CD4-positive, CD25-positive, alpha-beta regulatory T cell (primary cell): ENCODE results near the gene RNF14. TPM values are rescaled to one million over a fixed set of nuclear protein-coding genes. Genes with fewer than 3 reads are reported as not detected.
"Not testable (repeated sequence)": the region's sequence is repeated elsewhere in the genome, so short reads cannot be mapped to it uniquely, and the experiment has no call there.

Source experiments
- ATAC-seq, 2 donors: fragments of 150-1000 bp; cut with Tn5 transposase; one replicate each; pipeline ENCODE4 v1.10.0; 2021; ENCODE audit warnings: low read depth in 2 of 2, moderate number of reproducible peaks in 2 of 2, moderate library complexity in 1 of 2
- DNase-seq, 3 donors: peaks; one replicate each; pipeline versions ENCODE4 v3.0.0 to v3.0.0-alpha.2; 2012 to 2022; ENCODE audit warnings: mixed read lengths in 1 of 3
- H3K27ac ChIP-seq: one replicate; pipeline ENCODE4 v1.7.0; 2013; ENCODE audit warnings: mild to moderate bottlenecking, low read length; ENCODE audit not compliant: insufficient read depth, poor library complexity, severe bottlenecking
- H3K27me3 ChIP-seq: one replicate; pipeline ENCODE4 v1.7.0; 2013; ENCODE audit warnings: low read length; ENCODE audit not compliant: control insufficient read depth, insufficient read depth
- H3K36me3 ChIP-seq: one replicate; pipeline ENCODE4 v1.7.0; 2013; ENCODE audit warnings: mild to moderate bottlenecking, low read length, moderate library complexity; ENCODE audit not compliant: control insufficient read depth, insufficient read depth
- H3K4me1 ChIP-seq: 2 replicates; pipeline ENCODE4 v1.7.0; 2013; ENCODE audit warnings: mild to moderate bottlenecking, low read length; ENCODE audit not compliant: insufficient read depth, control insufficient read depth, poor library complexity, severe bottlenecking
- H3K4me3 ChIP-seq: one replicate; pipeline ENCODE4 v1.7.0; 2013; ENCODE audit warnings: low read depth, mild to moderate bottlenecking, low read length, moderate library complexity
- H3K9me3 ChIP-seq, 2 experiments: 1 replicate in 1 of 2; 2 replicates in 1 of 2; pipeline ENCODE4 v1.7.0; 2013; ENCODE audit warnings: low read length in 2 of 2, mild to moderate bottlenecking in 1 of 2, moderate library complexity in 1 of 2; ENCODE audit not compliant: control insufficient read depth in 2 of 2
- H3K27ac Mint-ChIP-seq, 3 donors: one replicate each; pipeline ENCODE4 v1.8.0; 2020 to 2022; ENCODE audit warnings: mild to moderate bottlenecking in 3 of 3, mixed read lengths in 3 of 3, moderate library complexity in 2 of 3
- H3K27me3 Mint-ChIP-seq: one replicate; pipeline ENCODE4 v1.8.0; 2022; ENCODE audit warnings: mild to moderate bottlenecking, mixed read lengths
- H3K36me3 Mint-ChIP-seq: one replicate; pipeline ENCODE4 v1.8.0; 2020; ENCODE audit warnings: mixed read lengths
- H3K4me1 Mint-ChIP-seq, 4 donors: one replicate each; pipeline ENCODE4 v1.8.0; 2020 to 2022; ENCODE audit warnings: mixed read lengths in 4 of 4, mild to moderate bottlenecking in 1 of 4
- H3K4me3 Mint-ChIP-seq, 4 donors: one replicate each; pipeline ENCODE4 v1.8.0; 2020 to 2022; ENCODE audit warnings: mild to moderate bottlenecking in 4 of 4, mixed read lengths in 4 of 4, moderate library complexity in 3 of 4
- H3K9me3 Mint-ChIP-seq, 7 donors: one replicate each; pipeline ENCODE4 v1.8.0; 2020 to 2022; ENCODE audit warnings: mixed read lengths in 7 of 7, mild to moderate bottlenecking in 3 of 7, moderate library complexity in 2 of 7
- polyA plus RNA-seq, 4 donors: library from polyadenylated mRNA; unstranded; fragments of 300-500 nt; fragmentation: Illumina TruSeq; gene quantifications; one replicate each; pipeline ENCODE4 v1.2.3, GENCODE V29; 2021
- total RNA-seq: library from RNA; stranded (reverse); gene quantifications from one replicate; pipeline ENCODE4 v1.2.3, GENCODE V29; 2022

The RNF14 gene
- total and polyA plus RNA-seq, 5 donors from 2014 or later = 24.4 to 56.8 (median 46.3) TPM

- ATAC-seq (peak; percentile 100), DNase-seq (peak; percentile 77 to 94 (median 83))
- peak overlapping the region; percentile 90 for H3K4me3 ChIP-seq
- peak overlapping the region; percentile 95 to 99 (median 98) for H3K27ac Mint-ChIP-seq
- H3K9me3 ChIP-seq = no peaks in the 10 kb centered on the region
- no peaks in the 10 kb centered on the region for H3K36me3 Mint-ChIP-seq
- no peaks in the 10 kb centered on the region for H3K9me3 Mint-ChIP-seq
- H3K4me1 Mint-ChIP-seq = peaks cover 4 to 20% (median 14%) of the 10 kb centered on the region in 4 donors
- no peaks in the 10 kb centered on the region for H3K27me3 ChIP-seq
- peak overlapping the region; percentile 80 to 95 (median 89) for H3K4me3 Mint-ChIP-seq
- peaks cover 12% of the 10 kb centered on the region for H3K4me1 ChIP-seq
- H3K27ac ChIP-seq = peak overlapping the region; percentile 88
- no peaks in the 10 kb centered on the region for H3K36me3 ChIP-seq
- no peaks in the 10 kb centered on the region for H3K27me3 Mint-ChIP-seq
These were observed 55.9 kb downstream of the RNF14 start for GRCh38 chr5:142024771-142025304.

DNA sequence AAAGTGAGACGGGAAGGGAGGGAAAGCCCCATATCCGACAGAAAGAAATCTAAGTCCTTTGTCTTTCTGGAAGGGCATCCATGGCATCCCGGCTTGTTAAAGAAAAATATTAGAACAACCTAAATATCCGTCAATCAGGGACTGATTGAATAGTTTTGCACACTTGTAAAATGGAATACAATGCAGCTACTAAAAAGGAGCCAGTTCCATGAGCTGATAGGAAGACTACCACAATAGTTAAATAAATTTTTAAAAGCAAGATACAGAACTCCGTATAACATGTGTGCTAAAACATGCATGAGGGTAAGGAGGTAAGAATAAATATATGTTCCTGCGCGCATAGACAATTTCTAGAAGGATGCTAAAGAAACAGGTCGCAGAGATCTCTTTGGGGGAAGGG, 56.7 kb downstream of the RNF14 start:
- ATAC-seq = no peak
- no peaks in the 10 kb centered on the region for H3K9me3 ChIP-seq
- H3K9me3 Mint-ChIP-seq = no peaks in the 10 kb centered on the region

GRCh38 chr5:142032150-142032549, 63.2 kb downstream of the RNF14 start:
- H3K4me3 ChIP-seq = no peak overlapping the region
- H3K27me3 ChIP-seq = no peaks in the 10 kb centered on the region
- no peaks in the 10 kb centered on the region for H3K36me3 Mint-ChIP-seq
- no peak overlapping the region for H3K27ac Mint-ChIP-seq
- DNase-seq (no peak), ATAC-seq (no peak)
- no peaks in the 10 kb centered on the region for H3K36me3 ChIP-seq
- H3K4me1 ChIP-seq = peaks cover 17% of the 10 kb centered on the region
- H3K4me1 Mint-ChIP-seq = peaks cover 12 to 28% (median 19%) of the 10 kb centered on the region in 4 donors
- no peaks in the 10 kb centered on the region for H3K9me3 ChIP-seq
- no peak overlapping the region for H3K27ac ChIP-seq
- no peak overlapping the region for H3K4me3 Mint-ChIP-seq
- no peaks in the 10 kb centered on the region for H3K9me3 Mint-ChIP-seq
- H3K27me3 Mint-ChIP-seq = no peaks in the 10 kb centered on the region

More for the DNA sequence above, 56.7 kb downstream of the RNF14 start:
- H3K27ac ChIP-seq = peak overlapping the region; percentile 88
- peak overlapping the region; percentile 90 for H3K4me3 ChIP-seq
- H3K27me3 ChIP-seq = no peaks in the 10 kb centered on the region
- Mint-ChIP-seq H3K4me1 (peaks cover 4 to 20% (median 14%) of the 10 kb centered on the region in 4 donors), H3K27me3 (no peaks in the 10 kb centered on the region), H3K36me3 (no peaks in the 10 kb centered on the region), H3K27ac (peak overlapping the region; percentile 95 to 99 (median 98)), H3K4me3 (peak overlapping the region; percentile 80 to 95 (median 89))
- H3K4me1 ChIP-seq = peaks cover 12% of the 10 kb centered on the region
- no peaks in the 10 kb centered on the region for H3K36me3 ChIP-seq
- no peak for DNase-seq

DNA sequence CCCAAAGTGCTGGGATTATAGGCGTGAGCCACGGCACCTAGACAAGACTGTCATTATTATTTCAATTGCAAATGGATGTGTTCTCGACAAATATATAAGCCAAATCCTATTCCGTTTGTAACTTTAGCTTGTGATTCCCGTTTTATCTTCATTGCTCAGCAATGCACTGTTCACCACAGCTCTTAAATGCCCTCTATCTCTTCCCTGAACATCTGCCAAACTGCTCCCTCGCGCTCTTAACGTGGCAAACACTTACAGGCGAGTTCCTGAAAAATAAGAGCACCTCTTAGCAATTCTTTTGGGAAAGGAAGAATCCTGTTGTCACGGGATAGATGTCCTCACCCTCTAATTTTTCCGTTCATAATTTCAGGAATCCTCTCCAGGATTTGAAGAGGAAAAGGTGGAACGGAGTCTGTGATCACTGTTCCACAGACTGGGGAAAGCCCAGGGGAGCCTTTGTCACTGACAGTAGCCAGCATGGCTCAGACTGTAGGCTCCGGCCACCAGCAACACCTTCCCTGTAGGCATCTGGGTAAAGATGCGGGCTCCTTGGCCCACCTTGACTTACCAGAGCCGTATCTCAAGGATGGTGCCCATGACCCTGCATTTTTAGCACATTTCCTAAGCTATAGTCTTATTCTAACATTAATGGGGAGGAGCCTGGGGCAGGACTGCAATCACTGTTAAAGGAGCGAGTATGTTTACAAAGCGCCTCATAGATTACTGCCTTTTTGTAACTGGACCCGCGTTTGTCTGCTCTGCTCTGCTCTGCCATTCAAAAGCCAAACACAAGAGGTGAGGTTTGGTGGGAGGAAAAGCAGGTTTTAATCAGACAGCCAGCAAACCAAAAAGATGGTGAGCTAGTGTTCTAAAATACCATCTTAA, 64.1 kb downstream of the RNF14 start:
- Mint-ChIP-seq H3K9me3 (no peaks in the 10 kb centered on the region), H3K27ac (peak overlapping the region in 2 of 3 donors; percentile 72 to 83), H3K4me1 (peaks cover 12 to 28% (median 19%) of the 10 kb centered on the region in 4 donors), H3K4me3 (no peak overlapping the region), H3K36me3 (peaks cover 3% of the 10 kb centered on the region), H3K27me3 (no peaks in the 10 kb centered on the region)
- ATAC-seq (no peak), DNase-seq (no peak)
- Histone ChIP-seq H3K27me3 (no peaks in the 10 kb centered on the region), H3K4me1 (peaks cover 17% of the 10 kb centered on the region), H3K4me3 (no peak overlapping the region), H3K27ac (no peak overlapping the region), H3K9me3 (no peaks in the 10 kb centered on the region), H3K36me3 (no peaks in the 10 kb centered on the region)

- peaks cover 12 to 28% (median 19%) of the 10 kb centered on the region in 4 donors for H3K4me1 Mint-ChIP-seq
- H3K27me3 Mint-ChIP-seq, H3K36me3 ChIP-seq, H3K27ac ChIP-seq, H3K9me3 Mint-ChIP-seq, ATAC-seq, H3K4me3 ChIP-seq, H3K27me3 ChIP-seq, H3K36me3 Mint-ChIP-seq, H3K9me3 ChIP-seq: not testable (repeated sequence)
- peak overlapping the region; percentile 75 to 92 (median 83) for H3K27ac Mint-ChIP-seq
- DNase-seq = peak in 1 of 3 donors; percentile 37
- H3K4me3 Mint-ChIP-seq = peak overlapping the region; percentile 6 to 51 (median 44)
- H3K4me1 ChIP-seq = peaks cover 17% of the 10 kb centered on the region
These were observed 65.0 kb downstream of the RNF14 start for GRCh38 chr5:142033632-142034567.

DNA sequence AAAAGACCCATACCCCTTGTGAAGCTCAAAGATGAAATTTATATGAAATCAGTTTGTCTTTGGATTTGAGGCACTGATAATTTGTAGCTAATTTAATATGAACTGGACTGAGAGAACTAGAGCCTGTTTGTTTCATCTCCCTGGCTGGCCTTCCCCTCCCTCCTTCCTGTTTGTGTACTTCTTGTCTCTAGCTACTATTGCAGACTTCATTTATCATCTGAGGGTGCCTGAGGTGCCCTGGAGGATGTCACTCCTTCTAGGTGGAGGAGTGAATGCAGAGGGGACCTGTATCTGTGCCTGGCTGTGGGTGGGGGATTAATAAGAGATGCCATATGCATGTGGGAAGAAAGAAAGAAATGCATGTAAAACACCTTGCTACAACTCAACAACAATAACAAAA, 66.1 kb downstream of the RNF14 start:
- ATAC-seq (peak; percentile 73 to 76), DNase-seq (peak in 1 of 3 donors; percentile 63)
- peak overlapping the region; percentile 33 for H3K4me3 ChIP-seq
- H3K27ac ChIP-seq = no peak overlapping the region
- peak overlapping the region in 3 of 4 donors; percentile 1 to 69 (median 47) for H3K4me3 Mint-ChIP-seq
- H3K27ac Mint-ChIP-seq = peak overlapping the region; percentile 44 to 83 (median 66)
- H3K27me3 ChIP-seq = no peaks in the 10 kb centered on the region
- H3K9me3 ChIP-seq = no peaks in the 10 kb centered on the region
- H3K36me3 Mint-ChIP-seq = peaks cover 3% of the 10 kb centered on the region
- peaks cover 12 to 28% (median 19%) of the 10 kb centered on the region in 4 donors for H3K4me1 Mint-ChIP-seq
- H3K9me3 Mint-ChIP-seq = no peaks in the 10 kb centered on the region
- H3K4me1 ChIP-seq = peaks cover 17% of the 10 kb centered on the region
- H3K36me3 ChIP-seq = no peaks in the 10 kb centered on the region
- H3K27me3 Mint-ChIP-seq = no peaks in the 10 kb centered on the region

GRCh38 chr5:142036918-142037317, 68.0 kb downstream of the RNF14 start:
- H3K27me3 Mint-ChIP-seq = no peaks in the 10 kb centered on the region
- no peak overlapping the region for H3K27ac Mint-ChIP-seq
- Histone ChIP-seq H3K36me3 (no peaks in the 10 kb centered on the region), H3K27ac (no peak overlapping the region), H3K27me3 (no peaks in the 10 kb centered on the region), H3K4me1 (peaks cover 17% of the 10 kb centered on the region), H3K4me3 (no peak overlapping the region), H3K9me3 (no peaks in the 10 kb centered on the region)
- H3K9me3 Mint-ChIP-seq = no peaks in the 10 kb centered on the region
- H3K4me1 Mint-ChIP-seq = peaks cover 12 to 28% (median 19%) of the 10 kb centered on the region in 4 donors
- ATAC-seq (no peak), DNase-seq (no peak)
- H3K4me3 Mint-ChIP-seq = no peak overlapping the region
- H3K36me3 Mint-ChIP-seq = peaks cover 3% of the 10 kb centered on the region
